Naive thymus-derived CD4-positive, alpha-beta T cell (primary cell): Measurements from ENCODE around the gene GBGT1. TPM values are rescaled to one million over a fixed set of nuclear protein-coding genes. Genes with fewer than 3 reads are reported as not detected.

ENCODE experiments used
- ATAC-seq: fragments of 150-1000 bp; cut with Tn5 transposase; 2 replicates; pipeline ENCODE4 v1.10.0; 2021; ENCODE audit warnings: mild to moderate bottlenecking, moderate library complexity
- CTCF ChIA-PET: fragments of 350-600 bp; sonication (Branson Sonifier 250); formaldehyde crosslinking; loops from one replicate; lab custom pipeline; 2021; ENCODE audit warnings: antibody characterized with exemption; lab: Charles Lee
- POLR2A ChIA-PET: fragments of 350-600 bp; sonication (Branson Sonifier 250); formaldehyde crosslinking; loops from one replicate; lab custom pipeline; 2021; ENCODE audit warnings: antibody characterized with exemption, inconsistent platforms; lab: Charles Lee
- DNase-seq, 9 donors: peaks; one replicate each; pipeline versions ENCODE4 v3.0.0 to v3.0.0-alpha.2; 2020 to 2022; ENCODE audit warnings: mixed read lengths in 1 of 9
- H3K27ac ChIP-seq: one replicate; pipeline ENCODE4 v1.7.0; 2013; ENCODE audit warnings: mild to moderate bottlenecking, low read depth, low read length, moderate library complexity
- H3K27me3 ChIP-seq, 2 donors: one replicate each; pipeline ENCODE4 v1.7.0; 2013; ENCODE audit warnings: low read length in 2 of 2, mild to moderate bottlenecking in 2 of 2, moderate library complexity in 2 of 2; ENCODE audit not compliant: control insufficient read depth in 2 of 2, insufficient read depth in 2 of 2
- H3K36me3 ChIP-seq, 3 experiments: 1 replicate in 2 of 3; 2 replicates in 1 of 3; pipeline ENCODE4 v1.7.0; 2013; ENCODE audit warnings: low read length in 3 of 3, mild to moderate bottlenecking in 3 of 3, moderate library complexity in 1 of 3; ENCODE audit not compliant: insufficient read depth in 3 of 3, control insufficient read depth in 2 of 3
- H3K4me1 ChIP-seq, 2 donors: one replicate each; pipeline ENCODE4 v1.7.0; 2013; ENCODE audit warnings: low read length in 2 of 2, mild to moderate bottlenecking in 2 of 2, moderate library complexity in 1 of 2; ENCODE audit not compliant: control insufficient read depth in 2 of 2, insufficient read depth in 2 of 2
- H3K4me3 ChIP-seq: 2 replicates; pipeline ENCODE4 v1.7.0; 2013; ENCODE audit warnings: mild to moderate bottlenecking, low read length
- H3K9me3 ChIP-seq, 3 experiments: 1 replicate in 2 of 3; 2 replicates in 1 of 3; pipeline ENCODE4 v1.7.0; 2013; ENCODE audit warnings: low read length in 3 of 3; ENCODE audit not compliant: control insufficient read depth in 2 of 3
- H3K27ac Mint-ChIP-seq, 9 donors: one replicate each; pipeline ENCODE4 v1.8.0; 2020 to 2022; ENCODE audit warnings: mixed read lengths in 9 of 9, mild to moderate bottlenecking in 8 of 9, moderate library complexity in 5 of 9, inconsistent platforms in 2 of 9
- H3K27me3 Mint-ChIP-seq, 5 donors: one replicate each; pipeline ENCODE4 v1.8.0; 2021 to 2022; ENCODE audit warnings: mixed read lengths in 5 of 5, mild to moderate bottlenecking in 1 of 5
- H3K36me3 Mint-ChIP-seq, 5 donors: one replicate each; pipeline ENCODE4 v1.8.0; 2020 to 2022; ENCODE audit warnings: mixed read lengths in 5 of 5, mild to moderate bottlenecking in 3 of 5, inconsistent platforms in 1 of 5
- H3K4me1 Mint-ChIP-seq, 7 donors: one replicate each; pipeline ENCODE4 v1.8.0; 2020 to 2022; ENCODE audit warnings: mixed read lengths in 7 of 7, mild to moderate bottlenecking in 3 of 7, inconsistent platforms in 1 of 7
- H3K4me3 Mint-ChIP-seq, 10 donors: one replicate each; pipeline ENCODE4 v1.8.0; 2020 to 2022; ENCODE audit warnings: mild to moderate bottlenecking in 10 of 10, mixed read lengths in 10 of 10, moderate library complexity in 6 of 10, inconsistent platforms in 2 of 10
- H3K9me3 Mint-ChIP-seq, 11 donors: one replicate each; pipeline ENCODE4 v1.8.0; 2020 to 2022; ENCODE audit warnings: mixed read lengths in 11 of 11, mild to moderate bottlenecking in 4 of 11, inconsistent platforms in 1 of 11, moderate library complexity in 1 of 11
- intact Hi-C, 2 donors: fragments of 100-400 bp; cut with micrococcal nuclease; formaldehyde crosslinking; loops; one replicate each; pipeline ENCODE4 v1.15.1; 2023
- polyA plus RNA-seq, 2 donors: library from polyadenylated mRNA; unstranded; fragments of 300-500 nt; fragmentation: Illumina TruSeq; gene quantifications; one replicate each; pipeline ENCODE4 v1.2.3, GENCODE V29; 2021
- total RNA-seq, 6 experiments: library from RNA in 5 of 6; stranded (reverse) in 5 of 6; gene quantifications; 1 replicate in 5 of 6; 2 replicates in 1 of 6; pipeline ENCODE4 v1.2.3 and lab custom pipeline; 2021 to 2026

The GBGT1 gene
- total and polyA plus RNA-seq, 7 experiments from 2014 or later: 0.14 to 14.8 (median 4.8) TPM; not detected in 1

DNA sequence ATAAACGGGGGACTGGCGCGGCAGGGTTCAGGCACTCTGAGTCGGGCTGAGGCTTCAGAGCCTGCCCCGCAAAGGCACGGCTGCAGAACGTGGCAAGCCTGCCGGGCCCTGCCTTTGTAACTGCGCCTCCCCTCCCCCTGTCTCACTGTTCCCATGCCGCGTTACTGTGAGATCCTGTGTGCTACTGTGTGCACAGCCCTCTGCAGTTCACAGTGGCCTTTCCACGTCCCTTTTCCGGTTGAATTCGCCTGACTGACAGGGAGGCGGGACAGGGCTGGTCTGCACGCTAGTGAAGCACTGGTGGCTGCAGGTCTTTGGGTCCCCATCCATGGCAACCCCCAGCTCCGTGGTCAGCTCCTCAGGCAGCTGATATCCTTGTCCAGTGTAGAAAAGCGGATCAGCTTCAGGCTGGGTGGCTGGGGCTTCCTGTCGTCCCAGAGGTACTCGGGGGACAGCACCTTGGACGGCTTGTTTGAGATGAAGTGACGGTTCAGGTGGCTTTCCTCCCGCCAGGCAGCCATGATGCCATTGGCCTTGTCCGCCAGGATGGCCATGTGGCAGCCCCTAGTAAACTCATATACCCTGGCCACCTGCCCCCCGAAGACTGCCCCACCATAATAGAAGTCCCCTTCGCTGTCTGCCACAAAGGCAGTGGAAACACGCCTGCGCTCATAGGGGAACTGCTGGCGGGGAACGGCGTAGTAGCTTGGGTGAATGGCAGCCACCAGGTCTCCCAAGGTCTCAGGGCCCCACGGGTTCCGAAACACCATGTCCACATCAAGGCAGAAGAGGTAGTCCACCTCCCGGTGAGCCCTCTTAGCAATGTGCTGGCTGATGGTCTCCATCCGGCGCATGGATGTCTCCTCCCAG is 10.3 kb downstream of the GBGT1 start:
- Histone ChIP-seq H3K36me3 (no peaks in the 10 kb centered on the region), H3K27me3 (no peaks in the 10 kb centered on the region), H3K27ac (no peak overlapping the region), H3K4me1 (peaks cover 1 to 3% of the 10 kb centered on the region in 2 donors), H3K9me3 (no peaks in the 10 kb centered on the region), H3K4me3 (no peak overlapping the region)
- no peaks in the 10 kb centered on the region for H3K36me3 Mint-ChIP-seq
- ChIA-PET POLR2A (no interaction called here), CTCF (interaction anchor here (0.6 kb wide), 1 partner anchor 224 kb away, joined by 9 read pairs; no protein-coding TSS in a partner anchor)
- DNase-seq: no peak
- H3K4me1 Mint-ChIP-seq: peaks cover 0 to 9% (median 1%) of the 10 kb centered on the region in 7 donors
- no peaks in the 10 kb centered on the region for H3K27me3 Mint-ChIP-seq
- H3K27ac Mint-ChIP-seq: no peak overlapping the region
- intact Hi-C loops: no loop called here
- no peak for ATAC-seq
- H3K4me3 Mint-ChIP-seq: no peak overlapping the region
- H3K9me3 Mint-ChIP-seq: no peaks in the 10 kb centered on the region

DNA sequence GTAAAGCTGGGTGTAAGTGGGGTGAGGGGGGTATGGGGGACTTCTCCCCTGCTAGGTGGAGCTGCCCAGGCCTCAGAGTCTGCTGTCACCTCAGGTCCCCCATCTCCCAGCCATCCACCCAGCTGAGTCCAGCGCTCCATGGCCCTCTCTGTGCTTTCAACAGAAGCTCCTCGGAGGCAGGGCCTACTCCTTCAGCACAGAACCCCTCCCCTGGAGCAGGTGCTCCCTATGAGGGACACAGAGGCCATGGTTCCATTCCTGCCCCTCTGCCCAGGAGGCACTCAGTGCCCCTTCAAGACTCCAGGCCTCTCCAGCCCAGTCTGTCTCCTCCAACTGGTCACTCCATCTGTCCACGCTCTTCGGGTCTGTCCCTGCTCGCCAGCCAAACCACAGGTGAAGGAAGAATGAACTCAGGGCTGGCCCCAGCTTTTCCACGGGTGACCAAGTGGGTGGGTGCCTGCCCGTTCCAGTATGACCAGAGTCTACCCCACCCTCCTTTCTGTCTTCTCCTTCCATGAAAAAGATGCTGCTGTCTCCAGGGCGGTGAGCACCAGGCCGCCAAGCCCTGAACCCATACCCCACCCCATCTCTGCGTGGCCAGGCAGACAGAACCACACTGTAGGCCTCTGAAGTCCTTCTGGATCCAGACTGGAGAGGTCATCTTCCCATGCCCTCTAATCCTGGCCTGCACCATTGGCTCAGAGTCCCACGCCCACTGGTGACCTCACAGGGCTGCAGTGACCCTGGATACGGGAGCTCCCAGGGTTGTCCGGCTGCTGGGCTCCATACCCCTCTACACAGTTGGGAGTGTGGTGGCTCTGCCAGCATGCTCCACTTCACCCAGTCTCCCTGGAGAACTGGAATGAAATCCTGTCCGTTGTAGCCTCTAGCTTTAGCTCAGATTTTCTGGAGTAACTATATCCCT is 11.9 kb downstream of the GBGT1 start:
- H3K4me1 ChIP-seq: peaks cover 16 to 17% of the 10 kb centered on the region in 2 donors
- intact Hi-C loops: no loop called here
- H3K27ac ChIP-seq: no peak overlapping the region
- Mint-ChIP-seq H3K27ac (peak overlapping the region in 5 of 9 donors; percentile 23 to 69 (median 54)), H3K36me3 (peaks cover 0 to 3% (median 0%) of the 10 kb centered on the region in 5 donors), H3K4me1 (peaks cover 10 to 25% (median 16%) of the 10 kb centered on the region in 7 donors), H3K9me3 (no peaks in the 10 kb centered on the region), H3K4me3 (peak overlapping the region in 4 of 10 donors; percentile 18 to 54 (median 22)), H3K27me3 (no peaks in the 10 kb centered on the region)
- DNase-seq: no peak
- H3K36me3 ChIP-seq: no peaks in the 10 kb centered on the region
- no peaks in the 10 kb centered on the region for H3K9me3 ChIP-seq
- ATAC-seq: no peak
- H3K27me3 ChIP-seq: no peaks in the 10 kb centered on the region
- POLR2A ChIA-PET: no interaction called here
- CTCF ChIA-PET: interaction anchor here (0.6 to 9.9 kb wide), 2 partner anchors 28 to 46 kb away, joined by 3 to 161 read pairs; no protein-coding TSS in a partner anchor
- H3K4me3 ChIP-seq: no peak overlapping the region

DNA sequence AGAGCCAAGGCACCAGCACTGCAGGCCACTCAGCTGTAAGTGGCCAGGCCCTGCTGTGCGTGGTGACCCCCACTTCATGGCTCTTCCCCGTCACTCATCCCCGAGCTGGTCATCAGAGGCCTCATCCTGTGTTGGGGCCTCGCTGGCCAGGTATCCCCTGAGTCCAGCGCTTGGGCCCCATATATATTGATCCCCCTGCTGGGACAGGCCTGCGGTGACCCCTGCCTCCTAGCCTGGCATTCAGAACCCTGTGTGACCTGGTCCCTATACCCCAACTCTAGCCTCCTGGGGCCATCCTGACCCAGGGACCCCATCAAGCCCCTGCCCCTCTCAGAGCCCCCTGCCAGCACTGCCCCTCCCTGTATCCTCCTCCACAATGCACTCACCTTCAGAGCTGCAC is 12.7 kb downstream of the GBGT1 start:
- CTCF ChIA-PET: interaction anchor here (0.6 to 9.9 kb wide), 2 partner anchors 29 to 45 kb away, joined by 3 to 161 read pairs; no protein-coding TSS in a partner anchor
- H3K36me3 Mint-ChIP-seq: peaks cover 0 to 3% (median 0%) of the 10 kb centered on the region in 5 donors
- intact Hi-C loops: no loop called here
- H3K4me3 ChIP-seq: no peak overlapping the region
- DNase-seq (no peak), ATAC-seq (no peak)
- no peaks in the 10 kb centered on the region for H3K36me3 ChIP-seq
- no peaks in the 10 kb centered on the region for H3K9me3 ChIP-seq
- no peaks in the 10 kb centered on the region for H3K27me3 ChIP-seq
- H3K9me3 Mint-ChIP-seq: no peaks in the 10 kb centered on the region
- H3K27ac Mint-ChIP-seq: peak overlapping the region in 7 of 9 donors; percentile 23 to 90 (median 69)
- peaks cover 10 to 30% (median 20%) of the 10 kb centered on the region in 7 donors for H3K4me1 Mint-ChIP-seq
- POLR2A ChIA-PET: no interaction called here
- peak overlapping the region in 8 of 10 donors; percentile 10 to 83 (median 52) for H3K4me3 Mint-ChIP-seq
- no peaks in the 10 kb centered on the region for H3K27me3 Mint-ChIP-seq
- no peak overlapping the region for H3K27ac ChIP-seq
- peaks cover 19% of the 10 kb centered on the region in 2 donors for H3K4me1 ChIP-seq

DNA sequence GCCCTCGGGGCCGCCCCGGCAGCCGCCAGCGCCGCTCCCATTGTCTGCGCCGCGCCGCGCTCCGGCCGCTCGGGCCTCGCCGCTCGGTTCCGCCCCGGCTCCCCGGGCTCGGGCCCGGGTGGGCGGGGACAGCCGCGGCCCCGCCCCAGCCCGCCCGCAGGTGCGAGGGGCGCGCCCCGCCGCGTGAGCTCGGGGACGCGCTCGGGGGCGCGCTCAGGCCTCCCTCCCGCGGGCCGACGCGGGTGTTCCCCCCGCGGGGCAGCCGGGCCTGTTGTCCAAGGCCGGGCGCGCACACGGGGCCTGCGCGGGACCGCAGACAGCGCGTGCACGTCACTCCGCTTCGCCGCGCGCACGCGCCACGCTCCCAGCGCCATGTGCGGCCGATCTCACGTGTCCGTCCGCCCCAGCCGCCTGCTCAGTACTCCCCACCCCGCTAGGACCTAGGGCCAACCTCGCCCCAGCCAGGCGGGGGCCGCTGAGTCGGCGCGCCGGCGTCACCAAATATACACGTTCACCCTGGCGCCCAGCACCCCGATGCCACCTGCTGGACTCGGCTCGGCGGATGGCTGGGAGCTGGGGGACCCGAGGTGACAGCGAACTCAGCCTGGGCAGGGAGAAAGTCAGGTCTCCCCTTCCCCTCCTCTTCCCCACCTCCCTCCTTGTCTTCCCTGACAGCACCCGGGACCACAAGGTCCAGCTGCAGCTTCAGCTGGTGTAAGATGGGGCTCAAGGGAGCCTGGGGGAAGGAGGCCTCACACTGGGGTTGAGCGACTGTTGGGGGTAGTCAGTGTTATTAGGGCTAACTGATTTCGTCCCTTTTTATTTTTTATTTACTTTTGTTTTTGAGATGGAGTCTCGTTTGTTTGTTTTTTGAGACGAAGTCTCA is 14.3 kb downstream of the GBGT1 start:
- H3K9me3 Mint-ChIP-seq: no peaks in the 10 kb centered on the region
- CTCF ChIA-PET: interaction anchor here (0.6 to 9.9 kb wide), 4 partner anchors 34 to 127 kb away, joined by 3 to 161 read pairs (median 8); no protein-coding TSS in a partner anchor
- POLR2A ChIA-PET: interaction anchor here (0.6 to 5.6 kb wide), 10 partner anchors 18 to 205 kb away, joined by 3 to 48 read pairs (median 4); partner anchors contain the start of genes GTF3C5, RALGDS and TSC1
- H3K27ac Mint-ChIP-seq: peak overlapping the region; percentile 71 to 88 (median 84)
- Histone ChIP-seq H3K27ac (peak overlapping the region; percentile 80), H3K36me3 (no peaks in the 10 kb centered on the region), H3K4me1 (peaks cover 27 to 34% of the 10 kb centered on the region in 2 donors), H3K4me3 (peak overlapping the region; percentile 71), H3K27me3 (no peaks in the 10 kb centered on the region), H3K9me3 (no peaks in the 10 kb centered on the region)
- H3K4me1 Mint-ChIP-seq: peaks cover 10 to 46% (median 36%) of the 10 kb centered on the region in 7 donors
- H3K4me3 Mint-ChIP-seq: peak overlapping the region; percentile 55 to 83 (median 76)
- no peaks in the 10 kb centered on the region for H3K27me3 Mint-ChIP-seq
- DNase-seq (peak; percentile 63 to 88 (median 68)), ATAC-seq (peak; percentile 67)
- intact Hi-C loops: loop anchor here (1.0 to 10.0 kb wide), 10 partner anchors 17 to 1015 kb away; partner anchors contain the start of genes BRD3 (in 1 of the 2), GTF3C5 (in 1 of the 2), RNU6ATAC (in 1 of the 2) and SETX (in 1 of the 2)
- H3K36me3 Mint-ChIP-seq: peaks cover 0 to 3% (median 0%) of the 10 kb centered on the region in 5 donors

DNA sequence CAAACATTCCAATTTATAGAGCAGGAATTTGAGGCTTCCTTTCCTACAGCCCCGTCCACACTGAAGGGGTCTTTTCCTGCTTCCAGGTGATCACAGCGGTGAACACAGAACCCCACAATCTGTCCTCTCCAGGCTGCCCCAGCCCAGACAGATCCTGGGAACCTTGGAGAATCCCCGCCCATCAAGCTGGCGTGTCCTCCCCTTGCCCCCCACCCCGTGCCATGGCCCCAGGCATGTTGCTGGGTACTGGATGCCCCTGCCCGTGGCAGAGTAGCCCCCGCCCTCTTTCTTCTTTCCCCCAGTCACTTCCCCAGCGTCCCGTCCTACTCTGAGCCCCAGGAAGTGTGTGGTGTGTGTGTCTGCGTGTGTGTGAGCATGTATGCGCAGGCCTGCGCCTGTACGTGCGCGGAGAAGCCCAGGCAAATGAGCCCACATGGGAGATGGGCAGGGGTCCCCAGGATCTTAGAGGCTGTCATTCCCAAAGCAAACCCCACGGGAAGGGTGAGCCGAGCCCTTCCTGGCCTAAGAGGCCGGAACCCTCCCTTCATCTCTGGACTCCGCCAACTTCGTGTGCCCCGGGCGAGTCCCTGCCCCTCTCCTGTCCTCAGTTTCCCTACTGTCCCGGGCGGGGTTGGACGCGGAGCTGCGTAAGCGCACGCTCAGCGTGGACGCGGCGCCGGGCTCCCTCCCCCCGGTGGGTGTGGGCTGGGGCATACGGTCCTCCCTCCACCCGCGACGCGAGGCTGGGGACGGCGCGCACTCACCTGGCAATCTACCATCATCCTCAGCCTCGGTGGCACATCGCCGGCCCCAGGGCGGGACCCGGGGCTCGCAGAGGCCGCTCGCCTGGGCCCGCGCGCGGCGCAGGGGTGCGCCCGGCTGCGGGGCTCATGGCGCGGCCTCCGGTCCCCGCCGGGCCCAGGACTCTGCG is 15.2 kb downstream of the GBGT1 start:
- H3K27me3 ChIP-seq: no peaks in the 10 kb centered on the region
- peak overlapping the region; percentile 91 for H3K4me3 ChIP-seq
- POLR2A ChIA-PET: interaction anchor here (0.6 to 5.6 kb wide), 9 partner anchors 13 to 204 kb away, joined by 3 to 48 read pairs (median 7); partner anchors contain the start of genes GTF3C5 and TSC1
- H3K36me3 ChIP-seq: no peaks in the 10 kb centered on the region
- H3K36me3 Mint-ChIP-seq: peaks cover 0 to 3% (median 0%) of the 10 kb centered on the region in 5 donors
- peak overlapping the region; percentile 87 to 100 (median 97) for H3K27ac Mint-ChIP-seq
- no peaks in the 10 kb centered on the region for H3K9me3 Mint-ChIP-seq
- DNase-seq (peak; percentile 51 to 81 (median 69)), ATAC-seq (peak; percentile 47)
- intact Hi-C loops: loop anchor here (1.0 to 10.0 kb wide), 11 partner anchors 16 to 1016 kb away; partner anchors contain the start of genes GTF3C5 (in 2 of the 2), BRD3 (in 1 of the 2), RALGDS (in 1 of the 2) and RNU6ATAC (in 1 of the 2)
- CTCF ChIA-PET: interaction anchor here (0.6 to 9.9 kb wide), 11 partner anchors 12 to 351 kb away, joined by 3 to 161 read pairs (median 5); no protein-coding TSS in a partner anchor
- no peaks in the 10 kb centered on the region for H3K9me3 ChIP-seq
- H3K27ac ChIP-seq: peak overlapping the region; percentile 97
- no peaks in the 10 kb centered on the region for H3K27me3 Mint-ChIP-seq
- peaks cover 34 to 41% of the 10 kb centered on the region in 2 donors for H3K4me1 ChIP-seq
- peaks cover 14 to 53% (median 42%) of the 10 kb centered on the region in 7 donors for H3K4me1 Mint-ChIP-seq
- peak overlapping the region; percentile 86 to 97 (median 94) for H3K4me3 Mint-ChIP-seq
